Activated CD4-positive, alpha-beta T cell treated with anti-CD3 and anti-CD28 coated beads, Interleukin-2, amount 50 U/mL, for 4 hours (primary cell): ENCODE measurements around the gene TIAL1.
"Not testable (repeated sequence)": the region's sequence is repeated elsewhere in the genome, so short reads cannot be mapped to it uniquely, and the experiment has no call there.

Source experiments
- DNase-seq, 2 experiments: peaks; one replicate each; pipeline ENCODE4 v3.0.0-alpha.2; 2020

Gene TIAL1

DNA sequence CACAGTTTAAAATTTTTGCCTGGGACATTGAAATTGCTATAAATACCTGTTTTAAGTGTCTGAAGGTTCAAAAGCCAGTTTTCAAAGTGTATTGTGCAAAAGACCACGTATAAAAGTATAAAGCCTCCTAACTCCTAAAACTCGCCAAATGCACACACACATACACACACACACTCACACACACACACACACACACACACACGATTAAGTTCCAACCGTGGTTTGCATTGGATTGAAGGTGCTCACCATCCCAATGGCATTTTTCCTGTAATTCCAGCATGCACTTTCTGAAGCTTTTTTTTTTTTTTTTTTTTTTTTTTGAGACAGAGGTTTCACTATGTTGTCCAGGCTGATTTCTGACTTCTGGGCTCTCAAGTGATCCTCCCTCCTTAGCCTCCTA is 51.5 kb downstream of the TIAL1 start:
- no peak for DNase-seq

GRCh38 chr10:119543814-119544642 is 52.7 kb downstream of the TIAL1 start:
- DNase-seq = no peak

DNA sequence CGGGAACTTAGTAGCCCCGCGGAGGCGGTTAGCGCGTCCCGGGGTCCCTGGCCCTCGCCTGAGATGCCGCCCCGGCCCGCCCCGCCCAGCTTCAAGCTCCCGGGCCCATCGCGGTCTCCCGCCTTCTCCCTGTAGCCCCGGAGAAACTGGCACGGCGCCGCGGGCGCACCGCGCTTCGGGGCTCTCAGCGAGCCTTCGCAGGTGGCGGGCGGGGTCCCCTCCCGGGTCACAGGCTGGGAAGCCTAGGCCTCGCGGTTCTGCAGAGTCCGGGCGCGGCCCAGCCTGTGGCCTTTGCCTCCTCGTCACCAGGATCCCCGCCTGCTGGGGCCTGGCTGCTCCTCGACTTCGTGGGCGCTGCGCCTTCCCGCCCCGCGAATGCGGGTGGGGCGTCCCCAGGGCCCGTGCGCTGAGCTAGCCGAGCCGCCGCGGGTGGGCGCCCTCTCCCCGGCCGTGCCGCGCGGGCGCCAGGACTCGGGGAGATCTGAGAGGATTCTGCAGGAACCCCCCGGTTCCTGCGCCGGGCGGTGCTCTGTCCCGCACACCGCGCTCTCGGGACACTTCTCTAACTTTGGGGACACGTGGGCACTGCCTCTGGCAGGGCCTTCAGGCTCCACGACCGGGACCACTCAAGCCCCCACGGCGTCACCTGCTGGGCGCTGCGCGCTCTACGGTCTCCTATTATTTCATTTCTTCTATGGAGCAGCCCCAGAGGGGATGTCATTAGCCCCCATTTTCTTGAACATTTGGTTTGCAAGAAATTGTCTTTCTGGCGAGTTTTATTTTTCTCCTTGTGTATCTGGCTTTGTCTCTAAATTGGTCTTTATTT is 53.6 kb downstream of the TIAL1 start:
- DNase-seq = peak; percentile 62 to 63

- DNase-seq = peak; percentile 86 to 88
Measured at GRCh38 chr10:119542357-119542987, 54.3 kb downstream of the TIAL1 start, which contains the start of gene RGS10. TSS of gene RGS10 (minus strand) at chr10:119542719. CDS start at chr10:119542638, 81 bp downstream.

GRCh38 chr10:119541459-119542356 is 55.1 kb downstream of the TIAL1 start:
- peak; percentile 73 to 78 for DNase-seq

- DNase-seq = no peak
Measured at GRCh38 chr10:119541046-119541445, 55.7 kb downstream of the TIAL1 start.

GRCh38 chr10:119540038-119540437 is 56.7 kb downstream of the TIAL1 start:
- DNase-seq = no peak

- no peak for DNase-seq
Measured at GRCh38 chr10:119539359-119539825, 57.4 kb downstream of the TIAL1 start.

- DNase-seq = peak; percentile 40 to 43
Measured at GRCh38 chr10:119538632-119539358, 58.0 kb downstream of the TIAL1 start.

DNA sequence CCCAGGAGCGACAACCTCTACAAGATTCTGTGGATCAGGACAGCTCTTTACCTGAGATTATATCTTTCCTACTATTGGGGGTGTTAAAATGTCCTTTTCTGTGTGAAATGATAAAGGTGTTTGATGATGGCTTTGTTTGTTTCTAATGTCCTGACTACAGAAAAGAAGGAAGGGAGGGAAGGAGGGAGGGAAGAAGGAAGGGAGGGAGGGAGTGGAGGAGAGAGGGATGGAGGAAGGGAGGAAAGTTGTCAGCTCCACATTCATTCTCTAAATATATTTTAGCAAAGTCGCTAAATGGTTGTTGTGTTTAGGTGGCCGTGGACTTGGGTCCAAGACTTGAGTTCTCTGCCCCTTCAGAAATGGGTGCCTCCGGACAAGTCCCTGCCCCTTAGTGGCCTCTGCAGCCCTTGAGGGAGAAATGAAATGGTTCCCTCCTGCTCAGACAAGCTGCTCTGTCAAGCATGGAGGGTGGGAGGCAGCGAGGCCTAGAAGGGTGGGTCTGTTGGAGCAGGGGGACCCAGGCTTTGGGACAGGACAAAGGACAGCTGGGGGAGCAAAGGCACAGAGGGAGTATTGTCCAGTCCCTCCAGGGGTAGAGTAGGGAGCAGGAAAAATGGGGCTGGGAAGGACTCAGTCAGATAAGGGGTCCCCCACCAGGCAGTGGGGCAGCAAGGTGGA is 58.7 kb downstream of the TIAL1 start:
- DNase-seq = no peak

- DNase-seq = no peak
Measured at GRCh38 chr10:119536508-119537025, 60.2 kb downstream of the TIAL1 start.

GRCh38 chr10:119535837-119536507 is 60.8 kb downstream of the TIAL1 start:
- no peak for DNase-seq

DNA sequence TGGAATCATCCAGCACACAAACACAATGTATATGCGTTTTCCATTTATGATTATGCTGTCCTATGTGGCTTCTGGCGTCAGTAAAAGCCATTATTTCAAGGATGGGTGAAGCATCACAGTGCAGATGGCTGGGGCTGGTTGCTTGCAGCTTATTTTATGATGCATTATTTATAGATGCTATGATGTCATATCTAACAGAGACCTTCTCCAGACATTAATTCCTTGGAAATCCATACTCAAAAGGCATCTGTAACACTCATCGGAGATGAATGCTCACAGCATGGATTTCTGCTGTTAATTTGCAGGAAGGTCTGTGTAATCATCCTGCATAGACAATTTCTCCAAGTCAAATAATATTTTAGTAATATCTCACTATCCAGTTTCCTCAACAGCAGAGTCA is 61.5 kb downstream of the TIAL1 start:
- DNase-seq = no peak

GRCh38 chr10:119533473-119533872 is 63.3 kb downstream of the TIAL1 start:
- DNase-seq = no peak

GRCh38 chr10:119532791-119533190 is 64.0 kb downstream of the TIAL1 start:
- DNase-seq = not testable (repeated sequence)

DNA sequence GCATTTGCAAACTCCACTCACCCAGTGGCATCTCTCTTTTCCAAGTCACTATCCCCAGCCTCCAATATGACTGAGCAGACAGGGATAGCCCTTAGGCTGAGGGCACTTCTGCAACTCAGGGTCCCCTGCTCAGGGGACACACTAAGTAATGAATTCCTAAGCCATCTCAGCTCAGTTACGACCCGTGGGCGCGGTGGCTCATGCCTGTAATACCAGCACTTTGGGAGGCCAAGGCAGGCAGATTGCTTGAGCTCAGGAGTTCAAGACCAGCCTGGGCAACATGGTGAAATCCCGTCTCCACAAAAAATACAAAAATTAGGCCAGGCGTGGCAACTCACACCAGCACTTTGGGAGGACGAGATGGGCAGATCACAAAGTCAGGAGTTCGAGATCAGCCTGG is 64.5 kb downstream of the TIAL1 start:
- not testable (repeated sequence) for DNase-seq

DNA sequence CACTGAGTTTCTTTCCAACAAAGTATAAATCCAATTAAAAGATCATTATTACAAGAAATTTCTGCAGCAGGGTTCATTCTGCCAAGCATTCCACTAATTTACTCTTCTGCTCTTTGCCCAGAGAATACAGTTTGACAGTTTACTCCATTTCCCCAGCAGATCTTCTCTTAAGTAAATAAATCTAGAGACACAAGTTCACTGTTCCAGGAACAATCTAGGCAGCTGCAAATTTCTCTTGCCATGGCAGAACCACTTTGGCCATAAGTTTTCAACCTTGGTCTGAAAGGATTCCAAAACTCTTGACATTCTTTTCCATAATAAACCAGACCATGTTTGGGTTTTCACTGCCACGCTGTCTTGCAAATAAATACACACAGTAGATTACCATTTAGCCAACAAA is 65.7 kb downstream of the TIAL1 start:
- DNase-seq = no peak

GRCh38 chr10:119528663-119529237 is 68.0 kb downstream of the TIAL1 start:
- not testable (repeated sequence) for DNase-seq
